ENCODE measurements around the gene KCND2. TPM values are rescaled to one million over a fixed set of nuclear protein-coding genes. Genes with fewer than 3 reads are reported as not detected.

KCND2 gene
- polyA plus RNA-seq, 4 donors = 0.22 to 0.28 TPM; not detected in 2

GRCh38 chr7:120404042-120404441 is 131.1 kb downstream of the KCND2 start:
- Histone ChIP-seq H3K4me1 (ENCODE audit: control insufficient read depth in 3 of 3, insufficient read depth in 2 of 3, low read depth in 1 of 3, low read length in 2 of 3) (no peaks in the 10 kb centered on the region), H3K27ac (ENCODE audit: low read depth in 1 of 3, low read length in 2 of 3) (no peak overlapping the region), H3K4me3 (ENCODE audit: low read depth in 1 of 3, low read length in 3 of 3) (no peak overlapping the region), H3K36me3 (ENCODE audit: control insufficient read depth in 3 of 3, insufficient read depth in 2 of 3, low read depth in 1 of 3, low read length in 3 of 3) (no peaks in the 10 kb centered on the region), H3K9me3 (ENCODE audit: control insufficient read depth in 2 of 2, insufficient read depth in 1 of 2, low read depth in 1 of 2, low read length in 1 of 2) (no peaks in the 10 kb centered on the region), H3K27me3 (ENCODE audit: control insufficient read depth in 3 of 3, insufficient read depth in 3 of 3, low read length in 3 of 3) (no peaks in the 10 kb centered on the region)
- WGBS, 3 donors = 5 to 62% (median 28%) methylated on average over 1 of the region's 1 CpG
- no peak for DNase-seq
- no peak for FAIRE-seq

- Histone ChIP-seq H3K27ac (ENCODE audit: low read depth in 1 of 3, low read length in 2 of 3) (no peak overlapping the region), H3K9me3 (ENCODE audit: control insufficient read depth in 2 of 2, insufficient read depth in 1 of 2, low read depth in 1 of 2, low read length in 1 of 2) (no peaks in the 10 kb centered on the region), H3K36me3 (ENCODE audit: control insufficient read depth in 3 of 3, insufficient read depth in 2 of 3, low read depth in 1 of 3, low read length in 3 of 3) (no peaks in the 10 kb centered on the region), H3K4me3 (ENCODE audit: low read depth in 1 of 3, low read length in 3 of 3) (no peak overlapping the region), H3K4me1 (ENCODE audit: control insufficient read depth in 3 of 3, insufficient read depth in 2 of 3, low read depth in 1 of 3, low read length in 2 of 3) (no peaks in the 10 kb centered on the region), H3K27me3 (ENCODE audit: control insufficient read depth in 3 of 3, insufficient read depth in 3 of 3, low read length in 3 of 3) (no peaks in the 10 kb centered on the region)
- FAIRE-seq = no peak
- no peak for DNase-seq
Observed at GRCh38 chr7:120405652-120406051, 132.7 kb downstream of the KCND2 start.

- Histone ChIP-seq H3K27ac (ENCODE audit: low read depth in 1 of 3, low read length in 2 of 3) (no peak overlapping the region), H3K27me3 (ENCODE audit: control insufficient read depth in 3 of 3, insufficient read depth in 3 of 3, low read length in 3 of 3) (no peaks in the 10 kb centered on the region), H3K4me3 (ENCODE audit: low read depth in 1 of 3, low read length in 3 of 3) (no peak overlapping the region), H3K36me3 (ENCODE audit: control insufficient read depth in 3 of 3, insufficient read depth in 2 of 3, low read depth in 1 of 3, low read length in 3 of 3) (no peaks in the 10 kb centered on the region), H3K4me1 (ENCODE audit: control insufficient read depth in 3 of 3, insufficient read depth in 2 of 3, low read depth in 1 of 3, low read length in 2 of 3) (no peaks in the 10 kb centered on the region), H3K9me3 (ENCODE audit: control insufficient read depth in 2 of 2, insufficient read depth in 1 of 2, low read depth in 1 of 2, low read length in 1 of 2) (no peaks in the 10 kb centered on the region)
- WGBS, 3 donors = 79 to 83% (median 81%) methylated on average over 5 of the region's 5 CpGs
- DNase-seq (no peak), FAIRE-seq (no peak)
Observed at GRCh38 chr7:120407010-120407409, 134.0 kb downstream of the KCND2 start.

- Histone ChIP-seq H3K4me3 (ENCODE audit: low read depth in 1 of 3, low read length in 3 of 3) (no peak overlapping the region), H3K36me3 (ENCODE audit: control insufficient read depth in 3 of 3, insufficient read depth in 2 of 3, low read depth in 1 of 3, low read length in 3 of 3) (no peaks in the 10 kb centered on the region), H3K27ac (ENCODE audit: low read depth in 1 of 3, low read length in 2 of 3) (no peak overlapping the region), H3K4me1 (ENCODE audit: control insufficient read depth in 3 of 3, insufficient read depth in 2 of 3, low read depth in 1 of 3, low read length in 2 of 3) (no peaks in the 10 kb centered on the region), H3K27me3 (ENCODE audit: control insufficient read depth in 3 of 3, insufficient read depth in 3 of 3, low read length in 3 of 3) (no peaks in the 10 kb centered on the region), H3K9me3 (ENCODE audit: control insufficient read depth in 2 of 2, insufficient read depth in 1 of 2, low read depth in 1 of 2, low read length in 1 of 2) (no peaks in the 10 kb centered on the region)
- FAIRE-seq = no peak
- DNase-seq = no peak
- 72 to 83% (median 80%) methylated on average over 2 of the region's 2 CpGs for WGBS, 3 donors
Observed at GRCh38 chr7:120412139-120413050, 139.4 kb downstream of the KCND2 start.

- DNase-seq = no peak
- no peak for FAIRE-seq
- Histone ChIP-seq H3K9me3 (ENCODE audit: control insufficient read depth in 2 of 2, insufficient read depth in 1 of 2, low read depth in 1 of 2, low read length in 1 of 2) (no peaks in the 10 kb centered on the region), H3K4me3 (ENCODE audit: low read depth in 1 of 3, low read length in 3 of 3) (no peak overlapping the region), H3K27me3 (ENCODE audit: control insufficient read depth in 3 of 3, insufficient read depth in 3 of 3, low read length in 3 of 3) (no peaks in the 10 kb centered on the region), H3K27ac (ENCODE audit: low read depth in 1 of 3, low read length in 2 of 3) (no peak overlapping the region), H3K4me1 (ENCODE audit: control insufficient read depth in 3 of 3, insufficient read depth in 2 of 3, low read depth in 1 of 3, low read length in 2 of 3) (no peaks in the 10 kb centered on the region), H3K36me3 (ENCODE audit: control insufficient read depth in 3 of 3, insufficient read depth in 2 of 3, low read depth in 1 of 3, low read length in 3 of 3) (no peaks in the 10 kb centered on the region)
Observed at GRCh38 chr7:120413164-120413563, 140.2 kb downstream of the KCND2 start.

GRCh38 chr7:120417244-120417979 is 144.4 kb downstream of the KCND2 start:
- WGBS, 3 donors = 70 to 77% (median 76%) methylated on average over 4 of the region's 4 CpGs
- H3K27me3 ChIP-seq (ENCODE audit: control insufficient read depth in 3 of 3, insufficient read depth in 3 of 3, low read length in 3 of 3) = no peaks in the 10 kb centered on the region
- no peak for DNase-seq
- H3K4me3 ChIP-seq (ENCODE audit: low read depth in 1 of 3, low read length in 3 of 3) = no peak overlapping the region
- FAIRE-seq = no peak
- H3K9me3 ChIP-seq (ENCODE audit: control insufficient read depth in 2 of 2, insufficient read depth in 1 of 2, low read depth in 1 of 2, low read length in 1 of 2) = no peaks in the 10 kb centered on the region
- no peaks in the 10 kb centered on the region for H3K36me3 ChIP-seq (ENCODE audit: control insufficient read depth in 3 of 3, insufficient read depth in 2 of 3, low read depth in 1 of 3, low read length in 3 of 3)
- no peaks in the 10 kb centered on the region for H3K4me1 ChIP-seq (ENCODE audit: control insufficient read depth in 3 of 3, insufficient read depth in 2 of 3, low read depth in 1 of 3, low read length in 2 of 3)
- H3K27ac ChIP-seq (ENCODE audit: low read depth in 1 of 3, low read length in 2 of 3) = no peak overlapping the region

- Histone ChIP-seq H3K27me3 (ENCODE audit: control insufficient read depth in 3 of 3, insufficient read depth in 3 of 3, low read length in 3 of 3) (no peaks in the 10 kb centered on the region), H3K36me3 (ENCODE audit: control insufficient read depth in 3 of 3, insufficient read depth in 2 of 3, low read depth in 1 of 3, low read length in 3 of 3) (no peaks in the 10 kb centered on the region), H3K4me1 (ENCODE audit: control insufficient read depth in 3 of 3, insufficient read depth in 2 of 3, low read depth in 1 of 3, low read length in 2 of 3) (no peaks in the 10 kb centered on the region), H3K9me3 (ENCODE audit: control insufficient read depth in 2 of 2, insufficient read depth in 1 of 2, low read depth in 1 of 2, low read length in 1 of 2) (no peaks in the 10 kb centered on the region), H3K4me3 (ENCODE audit: low read depth in 1 of 3, low read length in 3 of 3) (no peak overlapping the region), H3K27ac (ENCODE audit: low read depth in 1 of 3, low read length in 2 of 3) (no peak overlapping the region)
- FAIRE-seq = no peak
- DNase-seq = no peak
- 83 to 88% (median 86%) methylated on average over 2 of the region's 2 CpGs for WGBS, 3 donors
Observed at GRCh38 chr7:120421151-120421651, 148.2 kb downstream of the KCND2 start.

- no peaks in the 10 kb centered on the region for H3K9me3 ChIP-seq (ENCODE audit: control insufficient read depth in 2 of 2, insufficient read depth in 1 of 2, low read depth in 1 of 2, low read length in 1 of 2)
- H3K4me1 ChIP-seq (ENCODE audit: control insufficient read depth in 3 of 3, insufficient read depth in 2 of 3, low read depth in 1 of 3, low read length in 2 of 3) = no peaks in the 10 kb centered on the region
- H3K27ac ChIP-seq (ENCODE audit: low read depth in 1 of 3, low read length in 2 of 3) = no peak overlapping the region
- DNase-seq (no peak), FAIRE-seq (no peak)
- H3K36me3 ChIP-seq (ENCODE audit: control insufficient read depth in 3 of 3, insufficient read depth in 2 of 3, low read depth in 1 of 3, low read length in 3 of 3) = no peaks in the 10 kb centered on the region
- WGBS, 3 donors = 32 to 73% (median 58%) methylated on average over 1 of the region's 1 CpG
- no peaks in the 10 kb centered on the region for H3K27me3 ChIP-seq (ENCODE audit: control insufficient read depth in 3 of 3, insufficient read depth in 3 of 3, low read length in 3 of 3)
- H3K4me3 ChIP-seq (ENCODE audit: low read depth in 1 of 3, low read length in 3 of 3) = no peak overlapping the region
Observed at GRCh38 chr7:120431016-120431415, 158.0 kb downstream of the KCND2 start.
